ENCODE data around the gene ADISSP. TPM values are rescaled to one million over a fixed set of nuclear protein-coding genes. Genes with fewer than 3 reads are reported as not detected.
A peak's percentile ranks its signal among the peaks of the same experiment; 100 is the strongest.

Gene ADISSP
- total and polyA plus RNA-seq, 2 of the 13 experiments (the other 11 are each of a cell fraction or from before 2014, with no cell fraction given): 38.3 to 90.6 TPM

DNA sequence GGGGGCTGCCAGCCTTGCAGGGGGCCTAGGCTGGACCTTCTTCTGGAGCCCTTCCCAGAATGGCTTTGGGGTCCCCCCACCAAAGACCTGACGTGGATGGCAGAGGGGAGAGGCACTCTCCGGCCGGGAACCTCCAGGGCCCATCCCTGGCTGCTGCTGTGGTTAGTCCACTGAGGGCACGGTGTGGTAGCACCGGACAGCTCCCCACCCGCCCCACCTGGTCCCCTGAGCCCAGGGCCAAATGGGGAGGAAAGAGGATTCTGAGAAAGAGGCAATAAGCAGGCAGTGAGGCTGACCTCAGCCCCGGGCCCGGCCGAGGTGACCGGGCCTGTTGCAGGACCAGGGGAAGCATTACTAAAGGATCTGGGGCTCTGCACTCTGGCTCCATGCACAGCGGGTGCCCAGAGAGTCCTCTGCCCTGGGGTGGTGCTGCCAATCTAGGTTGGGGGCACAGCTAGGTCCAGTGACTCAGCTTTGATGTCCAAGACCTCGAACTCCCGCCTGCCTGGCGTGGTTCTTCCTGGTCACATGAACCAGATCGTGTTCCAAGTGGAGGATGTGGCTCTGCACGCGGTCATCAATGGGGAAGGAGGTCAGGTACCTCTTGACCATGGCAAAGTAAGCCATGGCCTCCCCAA is 16.8 kb upstream of the ADISSP start (continued):
- no peak for TF ChIP-seq KDM4B (CRISPR knock-in tag; IDR thresholded peaks at IDR 0.05)
- TF ChIP-seq, protein P1, sequence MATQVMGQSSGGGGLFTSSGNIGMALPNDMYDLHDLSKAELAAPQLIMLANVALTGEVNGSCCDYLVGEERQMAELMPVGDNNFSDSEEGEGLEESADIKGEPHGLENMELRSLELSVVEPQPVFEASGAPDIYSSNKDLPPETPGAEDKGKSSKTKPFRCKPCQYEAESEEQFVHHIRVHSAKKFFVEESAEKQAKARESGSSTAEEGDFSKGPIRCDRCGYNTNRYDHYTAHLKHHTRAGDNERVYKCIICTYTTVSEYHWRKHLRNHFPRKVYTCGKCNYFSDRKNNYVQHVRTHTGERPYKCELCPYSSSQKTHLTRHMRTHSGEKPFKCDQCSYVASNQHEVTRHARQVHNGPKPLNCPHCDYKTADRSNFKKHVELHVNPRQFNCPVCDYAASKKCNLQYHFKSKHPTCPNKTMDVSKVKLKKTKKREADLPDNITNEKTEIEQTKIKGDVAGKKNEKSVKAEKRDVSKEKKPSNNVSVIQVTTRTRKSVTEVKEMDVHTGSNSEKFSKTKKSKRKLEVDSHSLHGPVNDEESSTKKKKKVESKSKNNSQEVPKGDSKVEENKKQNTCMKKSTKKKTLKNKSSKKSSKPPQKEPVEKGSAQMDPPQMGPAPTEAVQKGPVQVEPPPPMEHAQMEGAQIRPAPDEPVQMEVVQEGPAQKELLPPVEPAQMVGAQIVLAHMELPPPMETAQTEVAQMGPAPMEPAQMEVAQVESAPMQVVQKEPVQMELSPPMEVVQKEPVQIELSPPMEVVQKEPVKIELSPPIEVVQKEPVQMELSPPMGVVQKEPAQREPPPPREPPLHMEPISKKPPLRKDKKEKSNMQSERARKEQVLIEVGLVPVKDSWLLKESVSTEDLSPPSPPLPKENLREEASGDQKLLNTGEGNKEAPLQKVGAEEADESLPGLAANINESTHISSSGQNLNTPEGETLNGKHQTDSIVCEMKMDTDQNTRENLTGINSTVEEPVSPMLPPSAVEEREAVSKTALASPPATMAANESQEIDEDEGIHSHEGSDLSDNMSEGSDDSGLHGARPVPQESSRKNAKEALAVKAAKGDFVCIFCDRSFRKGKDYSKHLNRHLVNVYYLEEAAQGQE (IDR thresholded peaks at IDR 0.05; ENCODE audit: borderline replicate concordance in 1 of 2, low read depth in 1 of 2, low read length in 2 of 2): peak in 1 of 2 experiments; percentile 78
- TF ChIP-seq ISL2 (CRISPR knock-in tag; IDR thresholded peaks at IDR 0.05): no peak
- TF ChIP-seq ZNF10 (CRISPR knock-in tag; IDR thresholded peaks at IDR 0.05; ENCODE audit: borderline replicate concordance, low read depth): no peak
- peak; percentile 22 for TF ChIP-seq TEAD3 (CRISPR knock-in tag; optimal IDR thresholded peaks at IDR 0.05; ENCODE audit: borderline replicate concordance)
- no peak for TF ChIP-seq ZNF768 (CRISPR knock-in tag; IDR thresholded peaks at IDR 0.05)
- TF ChIP-seq, protein P2, sequence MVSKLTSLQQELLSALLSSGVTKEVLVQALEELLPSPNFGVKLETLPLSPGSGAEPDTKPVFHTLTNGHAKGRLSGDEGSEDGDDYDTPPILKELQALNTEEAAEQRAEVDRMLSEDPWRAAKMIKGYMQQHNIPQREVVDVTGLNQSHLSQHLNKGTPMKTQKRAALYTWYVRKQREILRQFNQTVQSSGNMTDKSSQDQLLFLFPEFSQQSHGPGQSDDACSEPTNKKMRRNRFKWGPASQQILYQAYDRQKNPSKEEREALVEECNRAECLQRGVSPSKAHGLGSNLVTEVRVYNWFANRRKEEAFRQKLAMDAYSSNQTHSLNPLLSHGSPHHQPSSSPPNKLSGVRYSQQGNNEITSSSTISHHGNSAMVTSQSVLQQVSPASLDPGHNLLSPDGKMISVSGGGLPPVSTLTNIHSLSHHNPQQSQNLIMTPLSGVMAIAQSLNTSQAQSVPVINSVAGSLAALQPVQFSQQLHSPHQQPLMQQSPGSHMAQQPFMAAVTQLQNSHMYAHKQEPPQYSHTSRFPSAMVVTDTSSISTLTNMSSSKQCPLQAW (CRISPR knock-in tag; IDR thresholded peaks at IDR 0.05): no peak
- TF ChIP-seq ZFP37 (CRISPR knock-in tag; IDR thresholded peaks at IDR 0.05; ENCODE audit: borderline replicate concordance): no peak
- no peak for TF ChIP-seq ZNF256 (CRISPR knock-in tag; conservative IDR thresholded peaks at IDR 0.05)
- no peak for TF ChIP-seq KDM6A (CRISPR knock-in tag; IDR thresholded peaks at IDR 0.05; ENCODE audit: low read depth)
- TF ChIP-seq DMAP1 (CRISPR knock-in tag; IDR thresholded peaks at IDR 0.05): no peak
- TF ChIP-seq, protein P3, sequence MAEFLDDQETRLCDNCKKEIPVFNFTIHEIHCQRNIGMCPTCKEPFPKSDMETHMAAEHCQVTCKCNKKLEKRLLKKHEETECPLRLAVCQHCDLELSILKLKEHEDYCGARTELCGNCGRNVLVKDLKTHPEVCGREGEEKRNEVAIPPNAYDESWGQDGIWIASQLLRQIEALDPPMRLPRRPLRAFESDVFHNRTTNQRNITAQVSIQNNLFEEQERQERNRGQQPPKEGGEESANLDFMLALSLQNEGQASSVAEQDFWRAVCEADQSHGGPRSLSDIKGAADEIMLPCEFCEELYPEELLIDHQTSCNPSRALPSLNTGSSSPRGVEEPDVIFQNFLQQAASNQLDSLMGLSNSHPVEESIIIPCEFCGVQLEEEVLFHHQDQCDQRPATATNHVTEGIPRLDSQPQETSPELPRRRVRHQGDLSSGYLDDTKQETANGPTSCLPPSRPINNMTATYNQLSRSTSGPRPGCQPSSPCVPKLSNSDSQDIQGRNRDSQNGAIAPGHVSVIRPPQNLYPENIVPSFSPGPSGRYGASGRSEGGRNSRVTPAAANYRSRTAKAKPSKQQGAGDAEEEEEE (CRISPR knock-in tag; IDR thresholded peaks at IDR 0.05; ENCODE audit: borderline replicate concordance): no peak
- no peak for TF ChIP-seq DNMT3B (CRISPR knock-in tag; conservative IDR thresholded peaks at IDR 0.05)
- TF ChIP-seq ZNF382 (CRISPR knock-in tag; IDR thresholded peaks at IDR 0.05; ENCODE audit: borderline replicate concordance): no peak
- TF ChIP-seq, protein P4, sequence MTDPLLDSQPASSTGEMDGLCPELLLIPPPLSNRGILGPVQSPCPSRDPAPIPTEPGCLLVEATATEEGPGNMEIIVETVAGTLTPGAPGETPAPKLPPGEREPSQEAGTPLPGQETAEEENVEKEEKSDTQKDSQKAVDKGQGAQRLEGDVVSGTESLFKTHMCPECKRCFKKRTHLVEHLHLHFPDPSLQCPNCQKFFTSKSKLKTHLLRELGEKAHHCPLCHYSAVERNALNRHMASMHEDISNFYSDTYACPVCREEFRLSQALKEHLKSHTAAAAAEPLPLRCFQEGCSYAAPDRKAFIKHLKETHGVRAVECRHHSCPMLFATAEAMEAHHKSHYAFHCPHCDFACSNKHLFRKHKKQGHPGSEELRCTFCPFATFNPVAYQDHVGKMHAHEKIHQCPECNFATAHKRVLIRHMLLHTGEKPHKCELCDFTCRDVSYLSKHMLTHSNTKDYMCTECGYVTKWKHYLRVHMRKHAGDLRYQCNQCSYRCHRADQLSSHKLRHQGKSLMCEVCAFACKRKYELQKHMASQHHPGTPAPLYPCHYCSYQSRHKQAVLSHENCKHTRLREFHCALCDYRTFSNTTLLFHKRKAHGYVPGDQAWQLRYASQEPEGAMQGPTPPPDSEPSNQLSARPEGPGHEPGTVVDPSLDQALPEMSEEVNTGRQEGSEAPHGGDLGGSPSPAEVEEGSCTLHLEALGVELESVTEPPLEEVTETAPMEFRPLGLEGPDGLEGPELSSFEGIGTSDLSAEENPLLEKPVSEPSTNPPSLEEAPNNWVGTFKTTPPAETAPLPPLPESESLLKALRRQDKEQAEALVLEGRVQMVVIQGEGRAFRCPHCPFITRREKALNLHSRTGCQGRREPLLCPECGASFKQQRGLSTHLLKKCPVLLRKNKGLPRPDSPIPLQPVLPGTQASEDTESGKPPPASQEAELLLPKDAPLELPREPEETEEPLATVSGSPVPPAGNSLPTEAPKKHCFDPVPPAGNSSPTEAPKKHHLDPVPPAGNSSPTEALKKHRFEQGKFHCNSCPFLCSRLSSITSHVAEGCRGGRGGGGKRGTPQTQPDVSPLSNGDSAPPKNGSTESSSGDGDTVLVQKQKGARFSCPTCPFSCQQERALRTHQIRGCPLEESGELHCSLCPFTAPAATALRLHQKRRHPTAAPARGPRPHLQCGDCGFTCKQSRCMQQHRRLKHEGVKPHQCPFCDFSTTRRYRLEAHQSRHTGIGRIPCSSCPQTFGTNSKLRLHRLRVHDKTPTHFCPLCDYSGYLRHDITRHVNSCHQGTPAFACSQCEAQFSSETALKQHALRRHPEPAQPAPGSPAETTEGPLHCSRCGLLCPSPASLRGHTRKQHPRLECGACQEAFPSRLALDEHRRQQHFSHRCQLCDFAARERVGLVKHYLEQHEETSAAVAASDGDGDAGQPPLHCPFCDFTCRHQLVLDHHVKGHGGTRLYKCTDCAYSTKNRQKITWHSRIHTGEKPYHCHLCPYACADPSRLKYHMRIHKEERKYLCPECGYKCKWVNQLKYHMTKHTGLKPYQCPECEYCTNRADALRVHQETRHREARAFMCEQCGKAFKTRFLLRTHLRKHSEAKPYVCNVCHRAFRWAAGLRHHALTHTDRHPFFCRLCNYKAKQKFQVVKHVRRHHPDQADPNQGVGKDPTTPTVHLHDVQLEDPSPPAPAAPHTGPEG (CRISPR knock-in tag; IDR thresholded peaks at IDR 0.05): no peak
- no peak for TF ChIP-seq TAF15 (IDR thresholded peaks at IDR 0.05; ENCODE audit: low read depth, low read length, poor library complexity, severe bottlenecking)

All from HepG2 (cell line).